DND-41 (cell line): Measurements from ENCODE around the gene USP20.

Experiments used
- CTCF ChIP-seq: IDR thresholded peaks from 2 replicates; pipeline ENCODE4 v1.5.1; 2012; ENCODE audit warnings: borderline replicate concordance, low read length, moderate library complexity, mild to moderate bottlenecking; ENCODE audit not compliant: poor library complexity, severe bottlenecking; ENCODE audit errors: extremely low read depth
- EZH2 ChIP-seq: IDR thresholded peaks from 3 replicates; pipeline ENCODE4 v1.6.1; 2012; ENCODE audit warnings: borderline replicate concordance, low read depth, mild to moderate bottlenecking, moderate library complexity, low read length, inconsistent platforms; ENCODE audit not compliant: severe bottlenecking

GRCh38 chr9:129849901-129850300, 14.6 kb downstream of the USP20 start:
- TF ChIP-seq CTCF (no peak), EZH2 (no peak)
